K562 (cell line): Measurements from ENCODE around the gene PPP4C. TPM values are rescaled to one million over a fixed set of nuclear protein-coding genes. Genes with fewer than 3 reads are reported as not detected.

Experiments
- ATAC-seq: fragments of 200-7000 bp; cut with Tn5 transposase; 3 replicates; pipeline ENCODE4 v1.9.1; 2020; ENCODE audit warnings: moderate library complexity
- BruUV-seq: library from RNA; stranded (reverse); fragments of 400-500 nt; replicated peaks from 2 replicates; lab custom pipeline; 2021; lab: Mats Ljungman, UMichigan
- CTCF ChIA-PET: fragments of 300-600 bp; formaldehyde crosslinking; extraction: SDS; loops from one replicate; lab custom pipeline; 2021; ENCODE audit warnings: low intra/inter-chr PET ratio; lab: Yijun Ruan, JAX
- POLR2A ChIA-PET: fragments of 300-600, 350-650 bp; sonication (Branson Sonifier 250); formaldehyde crosslinking; extraction: SDS; loops from one replicate; lab custom pipeline; 2021; ENCODE audit warnings: antibody characterized with exemption, inconsistent platforms; lab: Yijun Ruan, JAX
- DNase-seq, 4 experiments: peaks; one replicate each; pipeline versions ENCODE4 v3.0.0 to v3.0.0-alpha.2; 2011 to 2018; ENCODE audit warnings: low spot score in 3 of 4, mixed read lengths in 3 of 4; ENCODE audit errors: extremely low read depth in 1 of 4
- FAIRE-seq: peaks from 2 replicates; lab custom pipeline; 2011; peaks lifted over from hg19 to GRCh38; lab: Jason Lieb, UNC
- H2AFZ ChIP-seq: 2 replicates; pipeline ENCODE4 v1.6.0; 2011; ENCODE audit warnings: low read depth, low read length, control low read depth, inconsistent platforms
- H3K27ac ChIP-seq: fragments of 200-600 bp; 3 replicates; pipeline ENCODE4 v1.8.0; 2011; ENCODE audit warnings: low read depth, mild to moderate bottlenecking, control low read depth, inconsistent platforms, low read length, moderate library complexity, mixed read lengths; ENCODE audit errors: extremely low read depth
- H3K27me3 ChIP-seq, 2 experiments: fragments of 300-600 bp in 1 of 2; 2 replicates in 1 of 2; 3 replicates in 1 of 2; pipeline versions ENCODE4 v1.6.0 to v1.8.0; 2011; ENCODE audit warnings: inconsistent platforms in 2 of 2, low read length in 2 of 2, mild to moderate bottlenecking in 1 of 2, mixed read lengths in 1 of 2, moderate library complexity in 1 of 2; ENCODE audit not compliant: control insufficient read depth in 2 of 2, insufficient read depth in 2 of 2
- H3K36me3 ChIP-seq: fragments of 300-600 bp; 3 replicates; pipeline ENCODE4 v1.8.0; 2011; ENCODE audit warnings: mild to moderate bottlenecking, low read length, inconsistent platforms; ENCODE audit not compliant: control insufficient read depth, insufficient read depth
- H3K4me1 ChIP-seq, 2 experiments: fragments of 200-600 bp in 1 of 2; replicated peaks in 1 of 2; 2 replicates in 1 of 2; 3 replicates in 1 of 2; pipeline versions ENCODE4 v1.5.1 to v1.8.0; 2011; ENCODE audit warnings: inconsistent platforms in 2 of 2, low read length in 2 of 2, mild to moderate bottlenecking in 1 of 2, mixed read lengths in 1 of 2, moderate library complexity in 1 of 2; ENCODE audit not compliant: control insufficient read depth in 2 of 2, insufficient read depth in 2 of 2
- H3K4me2 ChIP-seq: 2 replicates; pipeline ENCODE4 v1.6.1; 2011; ENCODE audit warnings: low read length, control low read depth, inconsistent platforms, mixed read lengths; ENCODE audit not compliant: insufficient read depth
- H3K4me3 ChIP-seq: fragments of 200-600 bp; sonication (generic), shearing (Covaris generic); 2 replicates; pipeline ENCODE4 v1.5.1; 2016; ENCODE audit warnings: control low read depth, inconsistent platforms
- H3K79me2 ChIP-seq: fragments of 200-600 bp; 3 replicates; pipeline ENCODE4 v1.8.0; 2011; ENCODE audit warnings: low read length, inconsistent platforms; ENCODE audit not compliant: control insufficient read depth, insufficient read depth
- H3K9ac ChIP-seq, 2 experiments: 2 replicates each; pipeline versions ENCODE4 v1.6.0 to v1.6.1; 2011; ENCODE audit warnings: low read depth in 2 of 2, low read length in 2 of 2, control low read depth in 1 of 2, inconsistent platforms in 1 of 2, mild to moderate bottlenecking in 1 of 2, mixed read lengths in 1 of 2; ENCODE audit not compliant: insufficient read depth in 1 of 2
- H3K9me1 ChIP-seq: one replicate; pipeline ENCODE4 v1.6.0; 2011; ENCODE audit warnings: inconsistent platforms, mild to moderate bottlenecking, low read length, moderate library complexity; ENCODE audit not compliant: control insufficient read depth, insufficient read depth
- H3K9me3 ChIP-seq: replicated peaks from 2 replicates; pipeline ENCODE4 v1.5.1; 2011; ENCODE audit warnings: low read depth, low read length, inconsistent platforms; ENCODE audit not compliant: control insufficient read depth, insufficient read depth
- H4K20me1 ChIP-seq: replicated peaks from 2 replicates; pipeline ENCODE4 v1.6.1; 2011; ENCODE audit warnings: low read length, inconsistent platforms, mixed read lengths; ENCODE audit not compliant: control insufficient read depth, insufficient read depth
- ATF1 ChIP-seq, 2 experiments: fragments of 450-650 bp in 1 of 2; IDR thresholded peaks; 2 replicates each; pipeline ENCODE4 v1.6.1; 2016; ENCODE audit warnings: missing compliant biosample characterization in 1 of 2, missing genetic modification characterization in 1 of 2
- FOXJ2 ChIP-seq: fragments of 200-800 bp; sonication (Bioruptor generic); IDR thresholded peaks from 2 replicates; pipeline ENCODE4 v1.6.1; 2016; ENCODE audit warnings: missing genetic modification characterization, missing compliant biosample characterization
- JUN ChIP-seq, 2 experiments: sonication (generic) in 1 of 2; formaldehyde crosslinking in 1 of 2; IDR thresholded peaks; 2 replicates each; pipeline versions ENCODE4 v1.6.1 to v1.8.0; 2012 to 2022; ENCODE audit warnings: borderline replicate concordance in 2 of 2, mild to moderate bottlenecking in 2 of 2, improper control_type of control experiment in 1 of 2, low read depth in 1 of 2, low read length in 1 of 2, missing genetic modification reagents in 1 of 2
- KHSRP ChIP-seq: fragments of 450-650 bp; IDR thresholded peaks from 2 replicates; pipeline ENCODE4 v1.6.1; 2017
- MTF1 ChIP-seq: fragments of 250-450 bp; sonication (Bioruptor Pico); IDR thresholded peaks from 2 replicates; pipeline ENCODE4 v1.9.0; 2021; ENCODE audit warnings: moderate library complexity, mild to moderate bottlenecking, inconsistent platforms, borderline replicate concordance
- RFX1 ChIP-seq: fragments of 450-650 bp; IDR thresholded peaks from 2 replicates; pipeline ENCODE4 v1.6.1; 2016; ENCODE audit warnings: mild to moderate bottlenecking, moderate library complexity
- RNF219 ChIP-seq: fragments of 250-450 bp; sonication (Bioruptor Pico); IDR thresholded peaks from 2 replicates; pipeline ENCODE4 v1.5.0; 2022; ENCODE audit warnings: mild to moderate bottlenecking
- SAP30 ChIP-seq: fragments of 200-600 bp; sonication (generic); IDR thresholded peaks from 2 replicates; pipeline ENCODE4 v1.6.1; 2012; ENCODE audit warnings: borderline replicate concordance, low read depth, mild to moderate bottlenecking, moderate library complexity, low read length, control low read depth, inconsistent platforms; ENCODE audit not compliant: insufficient read depth, poor library complexity, severe bottlenecking
- TFAP4 ChIP-seq: sonication (generic); formaldehyde crosslinking; IDR thresholded peaks from 2 replicates; pipeline ENCODE4 v1.8.0; 2022; ENCODE audit warnings: missing genetic modification reagents, mild to moderate bottlenecking, moderate library complexity, borderline replicate concordance
- XRCC5 ChIP-seq: fragments of 200-400 bp; formaldehyde crosslinking; IDR thresholded peaks from 2 replicates; pipeline ENCODE4 v1.6.1; 2017; ENCODE audit warnings: low read depth, mild to moderate bottlenecking, low read length
- ZFX ChIP-seq: sonication (generic); formaldehyde crosslinking; IDR thresholded peaks from 2 replicates; pipeline ENCODE4 v1.8.0; 2022; ENCODE audit warnings: mild to moderate bottlenecking, missing genetic modification reagents, moderate library complexity
- WGBS: fragments of 100-300 bp; shearing (Covaris generic); methylation state at CpG from one replicate; pipeline ENCODE4 v1.1.6; 2016; ENCODE audit warnings: low coverage, mixed read lengths; ENCODE audit not compliant: insufficient coverage; ENCODE audit errors: missing lambda C conversion rate; 5-methylcytosine and 5-hydroxymethylcytosine counted together
- in situ Hi-C: fragments of 300-500 bp; cut with MboI; formaldehyde crosslinking; loops from 4 replicates; pipeline ENCODE4 v1.15.0; 2018; ENCODE audit warnings: inconsistent platforms, mixed read lengths
- intact Hi-C: fragments of 100-400 bp; cut with micrococcal nuclease; formaldehyde crosslinking; loops from 2 replicates; pipeline ENCODE4 v1.14.2; 2022
- polyA plus RNA-seq, 8 experiments: library from polyadenylated mRNA; depleted of rRNA in 4 of 8; stranded (reverse) in 5 of 8; unstranded in 3 of 8; fragments of >200 nt; fragmentation: Nextera tagmentation in 2 of 8; fragmentation: Illumina TruSeq in 1 of 8; extraction: Ambion mirVana in 2 of 8; extraction: Trizol in 1 of 8; gene quantifications; 2 replicates each; pipeline versions ENCODE4 v1.2.1 to v1.2.3, GENCODE V29; 2011 to 2014; ENCODE audit warnings: inconsistent platforms in 1 of 8, missing spikeins in 1 of 8
- total RNA-seq, 7 experiments: library from RNA; depleted of rRNA in 6 of 7; stranded (reverse); fragments of >200 nt in 6 of 7; fragmentation: Illumina TruSeq in 2 of 7; extraction: Trizol in 2 of 7; gene quantifications; 2 replicates each; pipeline versions ENCODE4 v1.2.1 to v1.2.3, GENCODE V29; 2011 to 2021; ENCODE audit warnings: low replicate concordance in 1 of 7

PPP4C gene
- total and polyA plus RNA-seq, 9 of the 15 experiments (the other 6 are each of a cell fraction or from before 2014, with no cell fraction given): 3.5 to 183 (median 131) TPM

GRCh38 chr16:30054959-30055553 is 20.7 kb upstream of the PPP4C start (continued):
- TF ChIP-seq XRCC5 (peak; percentile 38; the same call in 1 of the 2 replicates), RFX1 (no peak), ATF1 (CRISPR knock-in tag; IDR thresholded peaks at IDR 0.05) (no peak), ATF1 (tag; IDR thresholded peaks at IDR 0.05) (0 out of 2 replicates have a peak, but pooled peaks have one; percentile 8), TFAP4 (CRISPR knock-in tag) (no peak; the same call in 1 of the 2 replicates), ZFX (CRISPR knock-in tag) (peak; percentile 56), RNF219 (CRISPR knock-in tag) (no peak)

GRCh38 chr16:30060346-30060745 is 15.4 kb upstream of the PPP4C start:
- intact Hi-C loops: loop anchor here (10.0 kb wide), 2 partner anchors 314 to 594 kb away; partner anchors contain the start of genes FBRS, MYL11, PRR14 and TBC1D10B
- ChIA-PET POLR2A (interaction anchor here (0.6 to 1.4 kb wide), 2 partner anchors 31 to 33 kb away, joined by 3 to 4 read pairs; partner anchors contain the start of gene TBX6), CTCF (no interaction called here)

More at GRCh38 chr16:30060346-30060745, 15.4 kb upstream of the PPP4C start:
- no peak for TF ChIP-seq FOXJ2 (tag)
- no peak for TF ChIP-seq JUN (IDR thresholded peaks at IDR 0.05; ENCODE audit: borderline replicate concordance, low read depth, low read length)
- TF ChIP-seq JUN (CRISPR knock-in tag; IDR thresholded peaks at IDR 0.05; ENCODE audit: borderline replicate concordance): no peak
- no peak for TF ChIP-seq MTF1 (CRISPR knock-in tag)
- TF ChIP-seq KHSRP: no peak
- no peak for TF ChIP-seq SAP30
- 0 out of 3 replicates have a peak, but pooled peaks cover 2% of the 10 kb centered on the region for H3K36me3 ChIP-seq
- H3K9me3 ChIP-seq: no peaks in the 10 kb centered on the region
- H4K20me1 ChIP-seq: no peaks in the 10 kb centered on the region
- no peak overlapping the region for H2AFZ ChIP-seq
- H3K27me3 ChIP-seq: no peaks in the 10 kb centered on the region
- no peak overlapping the region for H3K4me2 ChIP-seq
- no peak overlapping the region for H3K27ac ChIP-seq
- FAIRE-seq: no peak
- no peaks in the 10 kb centered on the region for H3K9me1 ChIP-seq
- ATAC-seq: no peak
- WGBS: 60% methylated on average over 4 of the region's 4 CpGs
- H3K4me3 ChIP-seq: no peak overlapping the region
- H3K9ac ChIP-seq: peak overlapping the region in 1 of 2 experiments; percentile 89; a peak in 1 of 4 replicates
- peaks cover 17 to 28% of the 10 kb centered on the region in 2 experiments for H3K4me1 ChIP-seq
- peaks cover 22% of the 10 kb centered on the region for H3K79me2 ChIP-seq
- no TSS peak for BruUV-seq
- in situ Hi-C loops: no loop called here
- no peak for DNase-seq
